K562 (cell line): Measurements from ENCODE around the gene ABHD16A. TPM values are rescaled to one million over a fixed set of nuclear protein-coding genes. Genes with fewer than 3 reads are reported as not detected.

Experiments used
- ATAC-seq: fragments of 200-7000 bp; cut with Tn5 transposase; 3 replicates; pipeline ENCODE4 v1.9.1; 2020; ENCODE audit warnings: moderate library complexity
- BruUV-seq: library from RNA; stranded (reverse); fragments of 400-500 nt; replicated peaks from 2 replicates; lab custom pipeline; 2021; lab: Mats Ljungman, UMichigan
- CTCF ChIA-PET: fragments of 300-600 bp; formaldehyde crosslinking; extraction: SDS; loops from one replicate; lab custom pipeline; 2021; ENCODE audit warnings: low intra/inter-chr PET ratio; lab: Yijun Ruan, JAX
- POLR2A ChIA-PET: fragments of 300-600, 350-650 bp; sonication (Branson Sonifier 250); formaldehyde crosslinking; extraction: SDS; loops from one replicate; lab custom pipeline; 2021; ENCODE audit warnings: antibody characterized with exemption, inconsistent platforms; lab: Yijun Ruan, JAX
- DNase-seq, 4 experiments: peaks; one replicate each; pipeline versions ENCODE4 v3.0.0 to v3.0.0-alpha.2; 2011 to 2018; ENCODE audit warnings: low spot score in 3 of 4, mixed read lengths in 3 of 4; ENCODE audit errors: extremely low read depth in 1 of 4
- FAIRE-seq: peaks from 2 replicates; lab custom pipeline; 2011; peaks lifted over from hg19 to GRCh38; lab: Jason Lieb, UNC
- H2AFZ ChIP-seq: 2 replicates; pipeline ENCODE4 v1.6.0; 2011; ENCODE audit warnings: low read depth, low read length, control low read depth, inconsistent platforms
- H3K27ac ChIP-seq: fragments of 200-600 bp; 3 replicates; pipeline ENCODE4 v1.8.0; 2011; ENCODE audit warnings: low read depth, mild to moderate bottlenecking, control low read depth, inconsistent platforms, low read length, moderate library complexity, mixed read lengths; ENCODE audit errors: extremely low read depth
- H3K27me3 ChIP-seq, 2 experiments: fragments of 300-600 bp in 1 of 2; 2 replicates in 1 of 2; 3 replicates in 1 of 2; pipeline versions ENCODE4 v1.6.0 to v1.8.0; 2011; ENCODE audit warnings: inconsistent platforms in 2 of 2, low read length in 2 of 2, mild to moderate bottlenecking in 1 of 2, mixed read lengths in 1 of 2, moderate library complexity in 1 of 2; ENCODE audit not compliant: control insufficient read depth in 2 of 2, insufficient read depth in 2 of 2
- H3K36me3 ChIP-seq: fragments of 300-600 bp; 3 replicates; pipeline ENCODE4 v1.8.0; 2011; ENCODE audit warnings: mild to moderate bottlenecking, low read length, inconsistent platforms; ENCODE audit not compliant: control insufficient read depth, insufficient read depth
- H3K4me1 ChIP-seq, 2 experiments: fragments of 200-600 bp in 1 of 2; replicated peaks in 1 of 2; 2 replicates in 1 of 2; 3 replicates in 1 of 2; pipeline versions ENCODE4 v1.5.1 to v1.8.0; 2011; ENCODE audit warnings: inconsistent platforms in 2 of 2, low read length in 2 of 2, mild to moderate bottlenecking in 1 of 2, mixed read lengths in 1 of 2, moderate library complexity in 1 of 2; ENCODE audit not compliant: control insufficient read depth in 2 of 2, insufficient read depth in 2 of 2
- H3K4me2 ChIP-seq: 2 replicates; pipeline ENCODE4 v1.6.1; 2011; ENCODE audit warnings: low read length, control low read depth, inconsistent platforms, mixed read lengths; ENCODE audit not compliant: insufficient read depth
- H3K4me3 ChIP-seq: fragments of 200-600 bp; sonication (generic), shearing (Covaris generic); 2 replicates; pipeline ENCODE4 v1.5.1; 2016; ENCODE audit warnings: control low read depth, inconsistent platforms
- H3K79me2 ChIP-seq: fragments of 200-600 bp; 3 replicates; pipeline ENCODE4 v1.8.0; 2011; ENCODE audit warnings: low read length, inconsistent platforms; ENCODE audit not compliant: control insufficient read depth, insufficient read depth
- H3K9ac ChIP-seq, 2 experiments: 2 replicates each; pipeline versions ENCODE4 v1.6.0 to v1.6.1; 2011; ENCODE audit warnings: low read depth in 2 of 2, low read length in 2 of 2, control low read depth in 1 of 2, inconsistent platforms in 1 of 2, mild to moderate bottlenecking in 1 of 2, mixed read lengths in 1 of 2; ENCODE audit not compliant: insufficient read depth in 1 of 2
- H3K9me1 ChIP-seq: one replicate; pipeline ENCODE4 v1.6.0; 2011; ENCODE audit warnings: inconsistent platforms, mild to moderate bottlenecking, low read length, moderate library complexity; ENCODE audit not compliant: control insufficient read depth, insufficient read depth
- H3K9me3 ChIP-seq: replicated peaks from 2 replicates; pipeline ENCODE4 v1.5.1; 2011; ENCODE audit warnings: low read depth, low read length, inconsistent platforms; ENCODE audit not compliant: control insufficient read depth, insufficient read depth
- H4K20me1 ChIP-seq: replicated peaks from 2 replicates; pipeline ENCODE4 v1.6.1; 2011; ENCODE audit warnings: low read length, inconsistent platforms, mixed read lengths; ENCODE audit not compliant: control insufficient read depth, insufficient read depth
- CEBPG ChIP-seq, 3 experiments: fragments of 200-800 bp in 1 of 3; sonication (Bioruptor generic) in 1 of 3; sonication (generic) in 1 of 3; formaldehyde crosslinking in 1 of 3; IDR thresholded peaks in 2 of 3; conservative IDR thresholded peaks in 1 of 3; 2 replicates each; pipeline versions ENCODE4 v1.6.1 to v1.8.0; 2016 to 2022; ENCODE audit warnings: missing compliant biosample characterization in 2 of 3, missing genetic modification characterization in 2 of 3, mild to moderate bottlenecking in 1 of 3, missing genetic modification reagents in 1 of 3
- FOXK2 ChIP-seq, 2 experiments: fragments of 450-650 bp; IDR thresholded peaks in 1 of 2; conservative IDR thresholded peaks in 1 of 2; 2 replicates each; pipeline ENCODE4 v1.6.1; 2016; ENCODE audit warnings: low read depth in 2 of 2, mild to moderate bottlenecking in 1 of 2
- IRF2 ChIP-seq: sonication (generic); formaldehyde crosslinking; IDR thresholded peaks from 2 replicates; pipeline ENCODE4 v1.8.1; 2022; ENCODE audit warnings: mild to moderate bottlenecking, missing genetic modification reagents
- KLF1 ChIP-seq: fragments of 450-650 bp; IDR thresholded peaks from 2 replicates; pipeline ENCODE4 v1.6.1; 2016; ENCODE audit warnings: missing genetic modification characterization, missing compliant biosample characterization
- MCM2 ChIP-seq: fragments of 450-650 bp; IDR thresholded peaks from 2 replicates; pipeline ENCODE4 v1.6.1; 2017; ENCODE audit warnings: low read depth, mild to moderate bottlenecking
- POLR2G ChIP-seq: fragments of 200-400 bp; formaldehyde crosslinking; IDR thresholded peaks from 2 replicates; pipeline ENCODE4 v1.6.1; 2017; ENCODE audit warnings: low read depth, mild to moderate bottlenecking, antibody characterized with exemption, low read length, moderate library complexity
- RBFOX2 ChIP-seq: fragments of 200-400 bp; formaldehyde crosslinking; IDR thresholded peaks from 2 replicates; pipeline ENCODE4 v1.6.1; 2017; ENCODE audit warnings: low read depth, mild to moderate bottlenecking, low read length, moderate library complexity
- TCFL5 ChIP-seq: fragments of 250-450 bp; sonication (Bioruptor Pico); conservative IDR thresholded peaks from 2 replicates; pipeline ENCODE4 v1.6.1; 2021; ENCODE audit warnings: mild to moderate bottlenecking, moderate library complexity, matching md5 sums
- YY1 ChIP-seq, 3 experiments: IDR thresholded peaks; 2 replicates each; pipeline ENCODE4 v1.6.1; 2011; ENCODE audit warnings: low read length in 2 of 3, mild to moderate bottlenecking in 2 of 3, moderate library complexity in 2 of 3, borderline replicate concordance in 1 of 3, control low read depth in 1 of 3, low read depth in 1 of 3; ENCODE audit not compliant: insufficient read depth in 3 of 3, insufficient replicate concordance in 2 of 3, control insufficient read depth in 1 of 3, insufficient read length in 1 of 3; ENCODE audit errors: extremely low read depth in 1 of 3
- WGBS: fragments of 100-300 bp; shearing (Covaris generic); methylation state at CpG from one replicate; pipeline ENCODE4 v1.1.6; 2016; ENCODE audit warnings: low coverage, mixed read lengths; ENCODE audit not compliant: insufficient coverage; ENCODE audit errors: missing lambda C conversion rate; 5-methylcytosine and 5-hydroxymethylcytosine counted together
- in situ Hi-C: fragments of 300-500 bp; cut with MboI; formaldehyde crosslinking; loops from 4 replicates; pipeline ENCODE4 v1.15.0; 2018; ENCODE audit warnings: inconsistent platforms, mixed read lengths
- intact Hi-C: fragments of 100-400 bp; cut with micrococcal nuclease; formaldehyde crosslinking; loops from 2 replicates; pipeline ENCODE4 v1.14.2; 2022
- polyA plus RNA-seq, 8 experiments: library from polyadenylated mRNA; depleted of rRNA in 4 of 8; stranded (reverse) in 5 of 8; unstranded in 3 of 8; fragments of >200 nt; fragmentation: Nextera tagmentation in 2 of 8; fragmentation: Illumina TruSeq in 1 of 8; extraction: Ambion mirVana in 2 of 8; extraction: Trizol in 1 of 8; gene quantifications; 2 replicates each; pipeline versions ENCODE4 v1.2.1 to v1.2.3, GENCODE V29; 2011 to 2014; ENCODE audit warnings: inconsistent platforms in 1 of 8, missing spikeins in 1 of 8
- total RNA-seq, 7 experiments: library from RNA; depleted of rRNA in 6 of 7; stranded (reverse); fragments of >200 nt in 6 of 7; fragmentation: Illumina TruSeq in 2 of 7; extraction: Trizol in 2 of 7; gene quantifications; 2 replicates each; pipeline versions ENCODE4 v1.2.1 to v1.2.3, GENCODE V29; 2011 to 2021; ENCODE audit warnings: low replicate concordance in 1 of 7
- TF ChIP-seq, protein P1 (sequence below): fragments of 250-450 bp; sonication (Bioruptor Pico); IDR thresholded peaks from 2 replicates; pipeline ENCODE4 v1.9.0; 2021; ENCODE audit warnings: mild to moderate bottlenecking, inconsistent platforms
- TF ChIP-seq, protein P2 (sequence below), 3 experiments: IDR thresholded peaks in 2 of 3; conservative IDR thresholded peaks in 1 of 3; 2 replicates each; pipeline ENCODE4 v1.5.1; 2011 to 2012; ENCODE audit warnings: low read length in 3 of 3, mild to moderate bottlenecking in 3 of 3, control low read depth in 2 of 3, improper control_type of control experiment in 1 of 3, inconsistent platforms in 1 of 3, low read depth in 1 of 3, mixed read lengths in 1 of 3, moderate library complexity in 1 of 3; ENCODE audit not compliant: insufficient read depth in 2 of 3
- TF ChIP-seq, protein P3 (sequence below): sonication (generic); formaldehyde crosslinking; IDR thresholded peaks from 2 replicates; pipeline ENCODE4 v1.9.0; 2022; ENCODE audit warnings: mild to moderate bottlenecking, missing genetic modification reagents

ABHD16A gene
- total and polyA plus RNA-seq, 9 of the 15 experiments (the other 6 are each of a cell fraction or from before 2014, with no cell fraction given), result 25.8 to 120 (median 81.6) TPM

DNA sequence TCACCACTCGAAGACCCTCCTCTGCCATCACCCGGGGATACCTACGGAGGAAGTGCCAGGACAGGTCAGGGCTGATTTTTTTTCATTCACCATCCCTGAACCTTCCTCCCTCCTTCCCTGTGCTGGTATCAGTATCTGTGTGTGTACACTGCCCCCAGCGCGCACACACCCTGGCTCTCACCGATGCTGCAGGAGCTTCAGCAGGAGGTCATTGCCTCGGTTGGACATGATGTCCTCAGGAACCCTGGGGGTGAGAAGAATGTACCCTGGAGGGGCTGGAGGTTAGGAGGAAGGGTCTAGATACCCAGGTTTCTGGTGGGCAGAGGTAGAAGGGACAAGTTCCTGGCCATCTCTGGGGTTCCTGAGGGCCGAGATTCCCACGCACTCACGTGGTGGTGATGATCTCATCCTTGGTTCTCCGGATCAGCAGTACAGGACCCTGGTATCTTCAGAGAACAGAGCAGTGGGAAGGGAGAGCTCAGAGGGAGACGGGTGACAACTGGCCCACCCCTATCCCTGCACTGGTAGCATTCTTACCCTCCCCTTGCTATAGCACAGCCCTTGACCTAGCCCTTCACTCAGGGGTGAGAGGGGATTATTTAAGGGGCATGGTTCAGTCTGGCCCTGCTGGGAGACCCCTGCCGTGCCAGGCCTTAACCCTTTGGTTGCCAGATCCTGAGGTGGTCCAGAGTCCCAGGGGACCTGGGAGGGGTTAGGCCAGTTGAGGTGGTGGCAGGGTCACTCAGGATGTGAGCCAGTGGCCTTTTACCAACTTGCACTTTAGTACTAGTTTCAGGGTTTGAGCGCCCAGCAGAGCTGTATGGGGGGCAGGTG is 15.0 kb downstream of the ABHD16A start (continued):
- TF ChIP-seq TCFL5 (no peak), CEBPG (CRISPR knock-in tag; IDR thresholded peaks at IDR 0.05) (peak; percentile 24; the same call in 1 of the 2 replicates), CEBPG (tag; conservative IDR thresholded peaks at IDR 0.05 in 1 of 2, IDR thresholded peaks at IDR 0.05 in 1 of 2) (no peak)

DNA sequence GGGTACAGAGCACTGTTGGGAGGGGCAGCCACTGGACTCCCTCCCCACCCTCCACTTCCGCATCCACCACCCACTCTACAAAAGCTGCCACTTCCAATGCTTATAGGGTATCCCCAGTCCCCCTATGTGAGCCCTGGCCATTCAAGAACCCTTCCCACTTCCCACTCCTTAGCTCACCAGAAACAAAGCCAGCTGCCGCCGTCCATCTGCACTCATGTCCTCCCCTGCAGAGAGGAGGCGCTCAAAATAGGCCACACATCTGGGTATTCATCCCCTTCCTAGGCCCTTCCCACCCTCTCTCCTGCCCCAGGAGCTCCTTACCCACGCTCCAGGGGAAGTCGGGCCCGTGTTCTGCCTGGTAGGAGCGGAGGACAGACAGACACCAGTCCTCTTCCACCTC is 15.8 kb downstream of the ABHD16A start:
- in situ Hi-C loops (loop anchor here (5.0 kb wide), 1 partner anchor 80 kb away; no protein-coding TSS in a partner anchor), intact Hi-C loops (no loop called here)
- no peaks in the 10 kb centered on the region for H4K20me1 ChIP-seq
- no peak overlapping the region for H2AFZ ChIP-seq
- H3K9me1 ChIP-seq, result no peaks in the 10 kb centered on the region
- 0 out of 2 replicates have a peak overlapping the region, but pooled peaks have one; percentile 33 for H3K4me2 ChIP-seq
- H3K4me3 ChIP-seq, result no peak overlapping the region
- peaks cover 69% of the 10 kb centered on the region for H3K36me3 ChIP-seq
- no peaks in the 10 kb centered on the region for H3K9me3 ChIP-seq
- H3K27me3 ChIP-seq, result no peaks in the 10 kb centered on the region
- FAIRE-seq (no peak), DNase-seq (no peak), ATAC-seq (0 out of 3 replicates have a peak, but pooled peaks have one; percentile 2)
- peaks cover 62 to 69% of the 10 kb centered on the region in 2 experiments for H3K4me1 ChIP-seq
- CTCF ChIA-PET, result no interaction called here
- H3K9ac ChIP-seq, result peak overlapping the region in 1 of 2 experiments; percentile 78; a peak in 2 of 4 replicates
- TSS peak; percentile 36 for BruUV-seq
- H3K79me2 ChIP-seq, result no peaks in the 10 kb centered on the region; the same call in 2 of the 3 replicates
- POLR2A ChIA-PET, result interaction anchor here (0.5 to 5.1 kb wide), 13 partner anchors 8 to 151 kb away, joined by 3 to 30 read pairs (median 5); partner anchors contain the start of genes ABHD16A, APOM, CSNK2B and DDAH2
- H3K27ac ChIP-seq, result no peak overlapping the region
- 67% methylated on average over 8 of the region's 8 CpGs for WGBS
- TF ChIP-seq, protein P1, sequence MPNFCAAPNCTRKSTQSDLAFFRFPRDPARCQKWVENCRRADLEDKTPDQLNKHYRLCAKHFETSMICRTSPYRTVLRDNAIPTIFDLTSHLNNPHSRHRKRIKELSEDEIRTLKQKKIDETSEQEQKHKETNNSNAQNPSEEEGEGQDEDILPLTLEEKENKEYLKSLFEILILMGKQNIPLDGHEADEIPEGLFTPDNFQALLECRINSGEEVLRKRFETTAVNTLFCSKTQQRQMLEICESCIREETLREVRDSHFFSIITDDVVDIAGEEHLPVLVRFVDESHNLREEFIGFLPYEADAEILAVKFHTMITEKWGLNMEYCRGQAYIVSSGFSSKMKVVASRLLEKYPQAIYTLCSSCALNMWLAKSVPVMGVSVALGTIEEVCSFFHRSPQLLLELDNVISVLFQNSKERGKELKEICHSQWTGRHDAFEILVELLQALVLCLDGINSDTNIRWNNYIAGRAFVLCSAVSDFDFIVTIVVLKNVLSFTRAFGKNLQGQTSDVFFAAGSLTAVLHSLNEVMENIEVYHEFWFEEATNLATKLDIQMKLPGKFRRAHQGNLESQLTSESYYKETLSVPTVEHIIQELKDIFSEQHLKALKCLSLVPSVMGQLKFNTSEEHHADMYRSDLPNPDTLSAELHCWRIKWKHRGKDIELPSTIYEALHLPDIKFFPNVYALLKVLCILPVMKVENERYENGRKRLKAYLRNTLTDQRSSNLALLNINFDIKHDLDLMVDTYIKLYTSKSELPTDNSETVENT (CRISPR knock-in tag), result 0 out of 2 replicates have a peak, but pooled peaks have one; percentile 27
- no peak for TF ChIP-seq MCM2
- TF ChIP-seq, protein P2, sequence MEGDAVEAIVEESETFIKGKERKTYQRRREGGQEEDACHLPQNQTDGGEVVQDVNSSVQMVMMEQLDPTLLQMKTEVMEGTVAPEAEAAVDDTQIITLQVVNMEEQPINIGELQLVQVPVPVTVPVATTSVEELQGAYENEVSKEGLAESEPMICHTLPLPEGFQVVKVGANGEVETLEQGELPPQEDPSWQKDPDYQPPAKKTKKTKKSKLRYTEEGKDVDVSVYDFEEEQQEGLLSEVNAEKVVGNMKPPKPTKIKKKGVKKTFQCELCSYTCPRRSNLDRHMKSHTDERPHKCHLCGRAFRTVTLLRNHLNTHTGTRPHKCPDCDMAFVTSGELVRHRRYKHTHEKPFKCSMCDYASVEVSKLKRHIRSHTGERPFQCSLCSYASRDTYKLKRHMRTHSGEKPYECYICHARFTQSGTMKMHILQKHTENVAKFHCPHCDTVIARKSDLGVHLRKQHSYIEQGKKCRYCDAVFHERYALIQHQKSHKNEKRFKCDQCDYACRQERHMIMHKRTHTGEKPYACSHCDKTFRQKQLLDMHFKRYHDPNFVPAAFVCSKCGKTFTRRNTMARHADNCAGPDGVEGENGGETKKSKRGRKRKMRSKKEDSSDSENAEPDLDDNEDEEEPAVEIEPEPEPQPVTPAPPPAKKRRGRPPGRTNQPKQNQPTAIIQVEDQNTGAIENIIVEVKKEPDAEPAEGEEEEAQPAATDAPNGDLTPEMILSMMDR (IDR thresholded peaks at IDR 0.05 in 2 of 3, conservative IDR thresholded peaks at IDR 0.05 in 1 of 3; ENCODE audit: insufficient read depth in 2 of 3, low read depth in 1 of 3, low read length in 3 of 3), result peak in 2 of 3 experiments; percentile 20 to 23; a peak in 2 of 6 replicates
- TF ChIP-seq, protein P3, sequence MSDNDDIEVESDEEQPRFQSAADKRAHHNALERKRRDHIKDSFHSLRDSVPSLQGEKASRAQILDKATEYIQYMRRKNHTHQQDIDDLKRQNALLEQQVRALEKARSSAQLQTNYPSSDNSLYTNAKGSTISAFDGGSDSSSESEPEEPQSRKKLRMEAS (CRISPR knock-in tag), result 0 out of 2 replicates have a peak, but pooled peaks have one; percentile 17
- 0 out of 2 replicates have a peak, but pooled peaks have one; percentile 13 for TF ChIP-seq IRF2 (CRISPR knock-in tag)
- TF ChIP-seq RBFOX2, result peak; percentile 34; the same call in 1 of the 2 replicates
- 0 out of 2 replicates have a peak, but pooled peaks have one; percentile 39 for TF ChIP-seq POLR2G
- TF ChIP-seq FOXK2 (conservative IDR thresholded peaks at IDR 0.05 in 1 of 2, IDR thresholded peaks at IDR 0.05 in 1 of 2; ENCODE audit: low read depth in 2 of 2), result no peak
- no peak for TF ChIP-seq KLF1 (tag)
- peak in 1 of 3 experiments; percentile 25 for TF ChIP-seq YY1 (IDR thresholded peaks at IDR 0.05; ENCODE audit: borderline replicate concordance in 1 of 3, control insufficient read depth in 1 of 3, extremely low read depth in 1 of 3, insufficient read depth in 3 of 3, insufficient read length in 1 of 3, insufficient replicate concordance in 2 of 3, low read depth in 1 of 3, low read length in 2 of 3)
